Transverse colon (tissue), 4 donors: ENCODE results near the gene RNF126. TPM values are rescaled to one million over a fixed set of nuclear protein-coding genes. Genes with fewer than 3 reads are reported as not detected.
"Not testable (repeated sequence)": the region's sequence is repeated elsewhere in the genome, so short reads cannot be mapped to it uniquely, and the experiment has no call there.

Experiments
- DNase-seq: peaks from one replicate; pipeline ENCODE4 v3.0.0-alpha.2; 2019
- H3K27ac ChIP-seq, 4 donors: fragments of 200-600 bp; sonication (generic); 2 replicates each; pipeline ENCODE4 v1.5.1; 2016 to 2018; ENCODE audit warnings: inconsistent platforms in 4 of 4
- H3K27me3 ChIP-seq: fragments of 200-600 bp; sonication (generic); 2 replicates; pipeline ENCODE4 v1.5.1; 2017; ENCODE audit warnings: inconsistent platforms
- H3K36me3 ChIP-seq, 4 donors: fragments of 200-600 bp; sonication (generic); 2 replicates each; pipeline ENCODE4 v1.5.1; 2017 to 2019; ENCODE audit warnings: inconsistent platforms in 4 of 4
- H3K4me1 ChIP-seq, 4 donors: fragments of 200-600 bp; sonication (generic); 2 replicates each; pipeline ENCODE4 v1.5.1; 2017 to 2020; ENCODE audit warnings: inconsistent platforms in 4 of 4
- H3K4me3 ChIP-seq, 4 donors: fragments of 200-600 bp; sonication (generic); 1 replicate in 1 of 4; 2 replicates in 3 of 4; pipeline versions ENCODE4 v1.5.1 to v1.6.1; 2017 to 2019; ENCODE audit warnings: inconsistent platforms in 4 of 4
- H3K9me3 ChIP-seq, 2 donors: fragments of 200-600 bp; sonication (generic); 2 replicates each; pipeline ENCODE4 v1.5.1; 2017 to 2019; ENCODE audit warnings: inconsistent platforms in 2 of 2
- CTCF ChIP-seq, 5 experiments: fragments of 200-600 bp in 3 of 5; fragments of 450-650 bp in 2 of 5; sonication (generic) in 3 of 5; IDR thresholded peaks; 1 replicate in 2 of 5; 2 replicates in 3 of 5; pipeline ENCODE4 v1.5.1; 2016 to 2017; ENCODE audit warnings: antibody characterized with exemption in 5 of 5, inconsistent platforms in 3 of 5, mild to moderate bottlenecking in 2 of 5, moderate library complexity in 1 of 5
- EP300 ChIP-seq: sonication (generic); formaldehyde crosslinking; IDR thresholded peaks from one replicate; pipeline ENCODE4 v1.6.1; 2017; ENCODE audit warnings: antibody characterized with exemption, low read depth
- POLR2A ChIP-seq: fragments of 450-650 bp; IDR thresholded peaks from one replicate; pipeline ENCODE4 v1.6.1; 2016; ENCODE audit warnings: antibody characterized with exemption, mild to moderate bottlenecking, moderate library complexity
- POLR2AphosphoS5 ChIP-seq, 3 donors: sonication (generic); formaldehyde crosslinking; IDR thresholded peaks; one replicate each; pipeline ENCODE4 v1.6.1; 2016; ENCODE audit warnings: antibody characterized with exemption in 3 of 3
- WGBS, 2 donors: methylation state at CpG; one replicate each; pipeline ENCODE4 v1.1.5; 2018; ENCODE audit warnings: low coverage in 1 of 2; 5-methylcytosine and 5-hydroxymethylcytosine counted together
- in situ Hi-C, 4 donors: fragments of 200-750 bp; cut with MboI; loops; one replicate each; pipeline versions ENCODE4 v1.15.0 to v1.15.1; 2017; ENCODE audit warnings: low sequenced_read_pairs in 3 of 4, low pct_ligation_motif_present in 1 of 4, low pct_unique_long_range_greater_than_20kb in 1 of 4
- intact Hi-C: fragments of 100-400 bp; cut with DNase I; formaldehyde crosslinking; loops from one replicate; pipeline ENCODE4 v1.15.1; 2023; ENCODE audit warnings: low total_unique reads
- total RNA-seq, 4 donors: library from RNA; depleted of rRNA; stranded (reverse); fragments of >200 nt; gene quantifications; one replicate each; pipeline ENCODE4 v1.1.0, GENCODE V29; 2016

RNF126 gene
- total RNA-seq, 4 donors from 2014 or later = 88.6 to 148 (median 102) TPM

GRCh38 chr19:604355-604754 is 58.7 kb downstream of the RNF126 start:
- H3K36me3 ChIP-seq = no peaks in the 10 kb centered on the region
- intact Hi-C loops = no loop called here
- no peak for DNase-seq
- WGBS, 2 donors = 52% methylated on average over 11 of the region's 11 CpGs; no CpG with 5 or more reads in 1 of the 2 donors
- H3K4me3 ChIP-seq = no peak overlapping the region
- no peaks in the 10 kb centered on the region for H3K9me3 ChIP-seq
- no peak overlapping the region for H3K27ac ChIP-seq
- H3K4me1 ChIP-seq = peaks cover 0 to 3% (median 0%) of the 10 kb centered on the region in 4 donors
- TF ChIP-seq POLR2AphosphoS5 (IDR thresholded peaks at IDR 0.05) = no peak
- no peak for TF ChIP-seq EP300
- TF ChIP-seq POLR2A = no peak
- TF ChIP-seq CTCF (IDR thresholded peaks at IDR 0.05) = no peak
- in situ Hi-C loops = no loop called here
- peaks cover 8% of the 10 kb centered on the region for H3K27me3 ChIP-seq

DNA sequence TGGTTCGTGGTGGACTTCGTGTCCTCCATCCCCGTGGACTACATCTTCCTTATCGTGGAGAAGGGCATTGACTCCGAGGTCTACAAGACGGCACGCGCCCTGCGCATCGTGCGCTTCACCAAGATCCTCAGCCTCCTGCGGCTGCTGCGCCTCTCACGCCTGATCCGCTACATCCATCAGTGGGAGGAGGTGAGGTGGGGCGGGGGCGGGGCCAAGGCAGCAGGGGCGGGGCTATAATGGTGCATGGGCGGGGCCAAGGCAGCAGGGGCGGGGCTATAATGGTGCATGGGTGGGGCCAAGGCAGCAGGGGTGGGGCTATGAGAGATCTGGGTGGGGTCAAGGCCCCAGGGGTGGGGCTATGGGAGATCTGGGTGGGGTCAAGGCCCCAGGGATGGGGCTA is 59.2 kb downstream of the RNF126 start:
- H3K27me3 ChIP-seq, intact Hi-C loops, H3K9me3 ChIP-seq, H3K4me1 ChIP-seq, H3K27ac ChIP-seq, H3K4me3 ChIP-seq, DNase-seq, H3K36me3 ChIP-seq, in situ Hi-C loops: not testable (repeated sequence)
- 91% methylated on average over 18 of the region's 20 CpGs; no CpG with 5 or more reads in 1 of the 2 donors for WGBS, 2 donors

- H3K36me3 ChIP-seq, intact Hi-C loops, in situ Hi-C loops, H3K27me3 ChIP-seq, H3K9me3 ChIP-seq, DNase-seq, H3K27ac ChIP-seq, H3K4me3 ChIP-seq, H3K4me1 ChIP-seq: not testable (repeated sequence)
- 76% methylated on average over 12 of the region's 13 CpGs; no CpG with 5 or more reads in 1 of the 2 donors for WGBS, 2 donors
These were observed 59.7 kb downstream of the RNF126 start for GRCh38 chr19:603302-603639.

GRCh38 chr19:602391-603301 is 60.4 kb downstream of the RNF126 start:
- no peak for TF ChIP-seq EP300
- no peak for TF ChIP-seq POLR2A
- TF ChIP-seq POLR2AphosphoS5 (IDR thresholded peaks at IDR 0.05) = no peak
- no peak for TF ChIP-seq CTCF (IDR thresholded peaks at IDR 0.05)
- intact Hi-C loops = no loop called here
- no peak for DNase-seq
- H3K9me3 ChIP-seq = no peaks in the 10 kb centered on the region
- WGBS, 2 donors = 74 to 81% methylated on average over 13 to 33 of the region's 35 CpGs
- H3K27me3 ChIP-seq = peaks cover 7% of the 10 kb centered on the region
- no peaks in the 10 kb centered on the region for H3K4me1 ChIP-seq
- no peaks in the 10 kb centered on the region for H3K36me3 ChIP-seq
- no peak overlapping the region for H3K27ac ChIP-seq
- in situ Hi-C loops = no loop called here
- no peak overlapping the region for H3K4me3 ChIP-seq

- no peak for DNase-seq
- no peaks in the 10 kb centered on the region for H3K4me1 ChIP-seq
- WGBS, 2 donors = 79 to 83% methylated on average over 16 to 25 of the region's 25 CpGs
- no peak overlapping the region for H3K27ac ChIP-seq
- no peaks in the 10 kb centered on the region for H3K36me3 ChIP-seq
- in situ Hi-C loops = no loop called here
- H3K27me3 ChIP-seq = peaks cover 13% of the 10 kb centered on the region
- intact Hi-C loops = no loop called here
- H3K9me3 ChIP-seq = no peaks in the 10 kb centered on the region
- no peak for TF ChIP-seq POLR2AphosphoS5 (IDR thresholded peaks at IDR 0.05)
- no peak overlapping the region for H3K4me3 ChIP-seq
These were observed 61.2 kb downstream of the RNF126 start for GRCh38 chr19:601790-602189.
